Cerebellar cortex (tissue), 1 donor: ENCODE results near the gene ZNF497.
"Not testable (repeated sequence)": the region's sequence is repeated elsewhere in the genome, so short reads cannot be mapped to it uniquely, and the experiment has no call there.

ENCODE experiments used
- DNase-seq: peaks from one replicate; pipeline ENCODE4 v3.0.0-alpha.2; 2015; ENCODE audit warnings: low spot score

Gene ZNF497

DNA sequence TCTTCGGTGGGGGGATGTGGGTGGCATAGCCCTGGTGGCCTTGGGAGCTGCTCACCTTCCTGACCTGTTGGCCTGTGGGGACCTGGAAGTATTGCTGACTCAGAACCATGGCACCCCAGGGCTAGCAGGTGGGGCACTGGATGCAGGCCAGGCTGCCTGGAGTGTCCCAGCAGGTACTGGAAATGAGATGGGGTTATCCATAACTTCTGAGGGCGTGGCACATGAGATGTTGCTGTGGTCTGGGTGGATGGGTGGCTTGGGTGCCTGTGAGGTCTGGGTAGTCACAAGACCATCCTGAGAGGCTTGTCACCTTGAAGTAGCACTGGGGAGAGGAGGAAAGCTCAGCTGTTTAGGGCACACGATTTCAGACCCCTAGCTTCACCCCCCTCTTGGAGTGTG lies 32.3 kb upstream of the ZNF497 start:
- peak; percentile 15 for DNase-seq

- no peak for DNase-seq
These were observed 31.1 kb upstream of the ZNF497 start for GRCh38 chr19:58393725-58394033.

DNA sequence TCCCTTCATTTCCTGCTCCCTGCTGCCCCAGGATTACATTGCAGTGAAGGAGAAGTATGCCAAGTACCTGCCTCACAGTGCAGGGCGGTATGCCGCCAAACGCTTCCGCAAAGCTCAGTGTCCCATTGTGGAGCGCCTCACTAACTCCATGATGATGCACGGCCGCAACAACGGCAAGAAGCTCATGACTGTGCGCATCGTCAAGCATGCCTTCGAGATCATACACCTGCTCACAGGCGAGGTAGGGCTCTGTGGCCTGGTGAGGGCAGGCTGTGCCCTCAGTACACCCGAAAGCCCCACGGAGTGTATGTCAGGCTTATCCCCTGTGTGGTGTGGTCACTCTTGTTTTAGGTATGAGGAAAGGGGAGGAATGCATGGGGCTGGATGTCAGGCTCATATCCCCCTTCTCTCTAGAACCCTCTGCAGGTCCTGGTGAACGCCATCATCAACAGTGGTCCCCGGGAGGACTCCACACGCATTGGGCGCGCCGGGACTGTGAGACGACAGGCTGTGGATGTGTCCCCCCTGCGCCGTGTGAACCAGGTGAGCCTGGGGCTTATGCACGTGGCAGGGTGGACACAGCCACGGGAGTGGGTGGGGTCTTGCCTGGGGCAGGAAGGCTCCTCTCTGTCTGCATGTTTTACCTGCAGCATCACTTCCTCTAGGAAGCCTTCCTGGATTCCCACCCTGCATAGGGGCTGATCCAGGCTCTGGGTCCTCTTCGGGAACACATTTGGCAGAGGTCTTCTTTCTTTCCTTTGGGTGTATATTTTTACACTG lies 30.6 kb upstream of the ZNF497 start:
- DNase-seq: peak; percentile 23

DNA sequence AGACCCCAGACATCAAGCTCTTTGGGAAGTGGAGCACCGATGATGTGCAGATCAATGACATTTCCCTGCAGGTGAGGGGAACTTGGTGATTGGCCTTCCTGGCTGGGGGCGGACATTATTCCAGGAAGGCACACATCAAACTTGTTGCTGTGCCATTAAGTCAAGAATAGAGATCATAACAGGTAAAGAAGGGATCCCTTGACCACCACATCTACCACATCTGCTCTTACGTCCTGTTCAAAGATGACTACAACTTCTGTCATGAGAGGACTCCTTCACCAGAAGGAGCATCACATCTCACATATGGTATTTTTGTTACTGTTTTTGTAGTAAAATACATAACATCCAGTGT lies 25.6 kb upstream of the ZNF497 start:
- no peak for DNase-seq

GRCh38 chr19:58387338-58388174 lies 25.0 kb upstream of the ZNF497 start:
- DNase-seq: no peak

- DNase-seq: peak; percentile 99
These were observed 24.2 kb upstream of the ZNF497 start, which contains the start of gene RPS5 for GRCh38 chr19:58386576-58387337. Gene RPS5 (plus strand): TSS chr19:58387269. CDS start chr19:58388138, 869 bp downstream.

- no peak for DNase-seq
These were observed 23.5 kb upstream of the ZNF497 start for GRCh38 chr19:58385891-58386575.

GRCh38 chr19:58385313-58385890 lies 22.9 kb upstream of the ZNF497 start:
- no peak for DNase-seq

GRCh38 chr19:58382997-58383603 lies 20.5 kb upstream of the ZNF497 start:
- DNase-seq: no peak

- no peak for DNase-seq
These were observed 19.1 kb upstream of the ZNF497 start for GRCh38 chr19:58381460-58382212.

DNA sequence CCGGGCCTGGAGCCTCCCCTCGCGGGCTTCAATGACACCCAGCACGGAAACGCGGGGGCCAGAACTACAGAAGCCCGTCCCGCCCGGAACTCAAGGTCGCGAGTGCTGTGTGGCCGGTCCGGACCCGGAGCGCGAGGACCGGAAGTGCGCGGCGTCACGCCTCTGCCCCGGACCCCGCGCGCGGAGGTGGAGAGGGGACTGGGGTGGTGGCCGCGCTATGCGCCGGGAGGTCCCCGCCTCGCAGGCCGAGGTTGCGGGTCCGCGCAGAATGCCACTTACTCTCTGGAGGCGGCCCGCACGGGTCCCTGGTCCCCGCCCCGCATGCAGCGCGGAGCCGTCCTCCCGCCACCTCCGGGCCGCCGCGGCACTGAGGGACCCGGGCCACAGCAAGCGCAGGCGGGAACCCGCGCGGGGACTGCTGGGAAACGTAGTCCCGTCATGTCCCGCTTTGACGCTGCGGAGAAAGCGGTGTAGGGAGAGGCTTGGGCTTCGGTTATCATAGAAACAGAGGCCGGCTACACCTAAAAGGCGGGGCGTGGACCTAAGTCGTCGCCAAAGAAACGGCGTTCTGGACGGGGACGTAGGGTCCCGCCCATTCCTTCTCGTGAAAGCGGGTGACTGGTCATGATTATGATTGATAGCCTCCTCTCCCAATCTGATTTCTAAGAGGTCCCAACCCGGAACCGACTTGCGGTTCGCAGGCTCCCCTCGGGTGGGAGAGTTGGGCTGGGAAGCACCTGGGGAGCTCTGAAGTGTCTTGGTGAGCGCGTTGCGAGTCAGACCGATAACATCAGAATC lies 18.3 kb upstream of the ZNF497 start, which contains the start of gene ZNF837:
Gene ZNF837, minus strand, starts transcription at position 369 of the 798 bp plus-strand sequence. CDS start 11,698 bp downstream, outside the sequence.
- peak; percentile 100 for DNase-seq

- no peak for DNase-seq
These were observed 17.6 kb upstream of the ZNF497 start for GRCh38 chr19:58380037-58380661.

GRCh38 chr19:58379246-58379645 lies 16.7 kb upstream of the ZNF497 start:
- no peak for DNase-seq

GRCh38 chr19:58376724-58377123 lies 14.2 kb upstream of the ZNF497 start:
- DNase-seq: not testable (repeated sequence)

DNA sequence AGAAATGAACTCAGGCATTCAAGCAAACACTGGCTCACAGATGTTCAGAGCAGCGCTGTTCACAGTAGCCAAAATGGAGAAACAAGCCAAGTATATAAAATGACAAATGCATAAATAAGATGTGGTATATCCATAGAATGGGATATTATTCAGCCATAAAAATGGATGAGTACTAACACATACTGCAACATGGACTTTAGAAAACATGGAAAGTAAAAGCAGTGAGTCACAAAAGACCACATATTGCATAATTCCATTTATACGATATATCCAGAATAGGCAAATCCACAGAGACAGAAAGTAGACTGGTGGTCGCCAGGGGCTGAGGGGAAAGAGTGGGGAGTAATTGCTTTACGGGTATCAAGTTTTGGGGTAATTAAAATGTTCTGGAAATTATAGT lies 11.6 kb upstream of the ZNF497 start:
- no peak for DNase-seq

DNA sequence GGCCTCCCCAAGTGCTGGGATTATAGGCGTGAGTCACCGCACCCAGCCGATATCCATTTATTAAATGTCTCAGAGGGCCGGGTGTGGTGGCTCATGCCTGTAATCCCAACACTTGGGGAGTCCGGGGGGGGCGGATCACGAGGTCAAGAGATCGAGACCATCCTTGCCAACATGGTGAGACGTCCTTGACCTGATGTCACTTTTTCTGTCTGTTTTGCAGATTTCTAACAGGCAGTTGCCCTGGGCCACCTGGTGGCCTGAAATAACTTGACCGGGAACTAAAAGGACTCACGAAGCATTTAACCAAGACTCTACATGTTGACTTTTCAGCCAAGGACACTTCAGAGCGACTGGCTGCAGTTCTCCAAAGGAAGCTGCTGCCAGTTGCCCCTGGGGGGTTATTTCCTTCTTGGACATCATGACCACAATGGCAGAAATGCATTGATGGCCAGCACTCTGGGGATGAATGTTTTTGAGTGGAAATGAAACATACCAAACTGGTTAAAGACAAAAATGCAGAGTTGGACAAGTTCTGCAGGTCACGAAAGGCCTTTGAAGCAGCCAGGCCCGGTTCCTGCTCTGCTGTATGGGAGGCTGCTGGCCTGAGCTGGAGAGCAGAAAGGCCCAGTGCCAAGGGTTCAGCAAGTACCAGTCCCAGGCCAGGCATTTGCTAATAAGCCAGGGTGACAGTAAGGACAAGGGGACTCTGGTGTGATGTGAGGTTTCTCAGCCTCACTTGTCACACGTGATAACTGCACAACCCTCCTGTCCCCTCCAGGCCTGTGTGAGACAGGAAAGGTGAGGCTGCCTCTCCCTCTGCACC lies 10.0 kb upstream of the ZNF497 start:
- DNase-seq: no peak

- DNase-seq: no peak
These were observed 6.2 kb upstream of the ZNF497 start for GRCh38 chr19:58368561-58369360.
